Measurements from ENCODE around the gene PI4K2A. TPM values are rescaled to one million over a fixed set of nuclear protein-coding genes. Genes with fewer than 3 reads are reported as not detected.

The PI4K2A gene
- polyA plus RNA-seq, 1 donor (not counting 4 experiments of a cell fraction or from before 2014, with no cell fraction given): 51.3 TPM

DNA sequence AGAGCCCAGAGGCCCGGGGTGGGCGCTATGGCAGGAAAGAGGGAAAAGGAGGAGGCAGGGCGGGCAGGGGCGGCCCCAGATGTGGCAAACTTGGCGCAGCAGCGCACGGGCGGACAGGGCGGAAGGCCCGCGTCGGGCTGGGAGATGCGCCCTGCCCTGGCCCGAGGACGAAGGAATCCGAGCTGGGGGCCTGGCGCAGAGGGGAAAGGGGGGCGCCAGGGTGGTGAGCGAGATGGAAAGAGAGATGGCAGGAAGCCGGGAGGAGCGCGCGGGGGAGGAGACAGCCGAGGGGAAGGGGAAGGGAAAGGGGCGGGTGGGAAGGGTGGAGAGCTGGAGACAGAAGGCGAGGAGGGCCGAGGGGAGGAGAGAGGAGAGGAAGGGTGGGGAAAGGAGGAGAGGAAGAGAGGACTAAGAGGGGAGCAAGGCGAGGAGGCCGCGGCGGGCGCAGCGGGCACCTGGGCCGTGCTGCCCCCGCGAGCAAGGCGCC lies 72.9 kb downstream of the PI4K2A start, which contains the start of gene MARVELD1:
Gene MARVELD1, plus strand, starts transcription at position 392 of the 487 bp plus-strand sequence. CDS start 147 bp downstream, outside the sequence.
- no peak for TF ChIP-seq EZH2 (IDR thresholded peaks at IDR 0.05; ENCODE audit: low read length)
- dilution Hi-C loops (cut with MboI; ENCODE audit: extremely low pct_ligation_motif_present, low sequenced_read_pairs): no loop called here
- H3K36me3 ChIP-seq (ENCODE audit: control insufficient read depth in 2 of 2, extremely low read depth in 1 of 2, insufficient read depth in 2 of 2, low read length in 2 of 2): peaks cover 6 to 22% of the 10 kb centered on the region in 2 experiments
- peak within 1 kb of the TSS; percentile 94 for H3K9ac ChIP-seq (ENCODE audit: control insufficient read depth, extremely low read depth, insufficient read depth, low read length)
- H3K79me2 ChIP-seq (ENCODE audit: control insufficient read depth, insufficient read depth, low read length): peaks cover 34% of the 10 kb centered on the region
- H3K4me3 ChIP-seq (ENCODE audit: control insufficient read depth in 2 of 3, extremely low read depth in 1 of 3, insufficient read depth in 2 of 3, low read depth in 1 of 3, low read length in 3 of 3): peak within 1 kb of the TSS; percentile 70 to 74 (median 73)
- no peaks in the 10 kb centered on the region for H4K20me1 ChIP-seq (ENCODE audit: control insufficient read depth, extremely low read depth, insufficient read depth, low read length)
- no peak for DNase-seq (ENCODE audit: low read depth, low spot score)
- H2AFZ ChIP-seq (ENCODE audit: control insufficient read depth, low read length): peak within 1 kb of the TSS; percentile 48
- peaks cover 46% of the 10 kb centered on the region for H3K4me1 ChIP-seq (ENCODE audit: control insufficient read depth, extremely low read depth, insufficient read depth, low read length)
- no peak for FAIRE-seq
- H3K4me2 ChIP-seq (ENCODE audit: control insufficient read depth, extremely low read depth, insufficient read depth, low read depth, low read length): peak within 1 kb of the TSS; percentile 73
- H3K27me3 ChIP-seq (ENCODE audit: control insufficient read depth, extremely low read depth, insufficient read depth, low read length): no peaks in the 10 kb centered on the region
- H3K9me1 ChIP-seq (ENCODE audit: control insufficient read depth, extremely low read depth, insufficient read depth, low read length): no peaks in the 10 kb centered on the region
- peak within 1 kb of the TSS; percentile 93 for H3K27ac ChIP-seq (ENCODE audit: control insufficient read depth, insufficient read depth, low read length)
- H3K9me3 ChIP-seq (ENCODE audit: control insufficient read depth, low read depth, low read length): no peaks in the 10 kb centered on the region

DNA sequence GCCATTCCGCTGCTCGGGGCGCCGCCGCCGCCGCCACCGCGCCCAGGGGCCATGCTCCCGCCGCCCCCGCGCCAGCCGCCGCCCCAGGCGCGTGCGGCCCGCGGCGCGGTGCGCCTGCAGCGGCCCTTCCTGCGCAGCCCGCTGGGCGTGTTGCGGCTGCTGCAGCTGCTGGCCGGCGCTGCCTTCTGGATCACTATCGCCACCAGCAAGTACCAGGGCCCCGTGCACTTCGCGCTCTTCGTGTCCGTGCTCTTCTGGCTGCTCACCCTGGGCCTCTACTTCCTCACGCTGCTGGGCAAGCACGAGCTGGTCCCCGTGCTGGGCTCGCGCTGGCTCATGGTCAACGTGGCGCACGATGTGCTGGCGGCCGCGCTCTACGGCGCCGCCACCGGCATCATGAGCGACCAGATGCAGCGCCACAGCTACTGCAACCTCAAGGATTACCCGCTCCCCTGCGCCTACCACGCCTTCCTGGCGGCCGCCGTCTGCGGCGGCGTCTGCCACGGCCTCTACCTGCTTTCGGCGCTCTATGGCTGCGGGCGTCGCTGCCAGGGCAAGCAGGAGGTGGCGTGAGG lies 73.4 kb downstream of the PI4K2A start:
- Histone ChIP-seq H3K36me3 (ENCODE audit: control insufficient read depth in 2 of 2, extremely low read depth in 1 of 2, insufficient read depth in 2 of 2, low read length in 2 of 2) (peaks cover 6 to 22% of the 10 kb centered on the region in 2 experiments), H3K4me3 (ENCODE audit: control insufficient read depth in 2 of 3, extremely low read depth in 1 of 3, insufficient read depth in 2 of 3, low read depth in 1 of 3, low read length in 3 of 3) (peak overlapping the region; percentile 67 to 74 (median 73)), H3K27me3 (ENCODE audit: control insufficient read depth, extremely low read depth, insufficient read depth, low read length) (no peaks in the 10 kb centered on the region), H3K79me2 (ENCODE audit: control insufficient read depth, insufficient read depth, low read length) (peaks cover 34% of the 10 kb centered on the region), H2AFZ (ENCODE audit: control insufficient read depth, low read length) (peak overlapping the region; percentile 6), H3K9me3 (ENCODE audit: control insufficient read depth, low read depth, low read length) (no peaks in the 10 kb centered on the region), H3K4me2 (ENCODE audit: control insufficient read depth, extremely low read depth, insufficient read depth, low read depth, low read length) (peak overlapping the region; percentile 73), H3K9ac (ENCODE audit: control insufficient read depth, extremely low read depth, insufficient read depth, low read length) (peak overlapping the region; percentile 94), H4K20me1 (ENCODE audit: control insufficient read depth, extremely low read depth, insufficient read depth, low read length) (no peaks in the 10 kb centered on the region), H3K9me1 (ENCODE audit: control insufficient read depth, extremely low read depth, insufficient read depth, low read length) (no peaks in the 10 kb centered on the region), H3K27ac (ENCODE audit: control insufficient read depth, insufficient read depth, low read length) (peak overlapping the region; percentile 93), H3K4me1 (ENCODE audit: control insufficient read depth, extremely low read depth, insufficient read depth, low read length) (peaks cover 50% of the 10 kb centered on the region)
- TF ChIP-seq, protein P1, sequence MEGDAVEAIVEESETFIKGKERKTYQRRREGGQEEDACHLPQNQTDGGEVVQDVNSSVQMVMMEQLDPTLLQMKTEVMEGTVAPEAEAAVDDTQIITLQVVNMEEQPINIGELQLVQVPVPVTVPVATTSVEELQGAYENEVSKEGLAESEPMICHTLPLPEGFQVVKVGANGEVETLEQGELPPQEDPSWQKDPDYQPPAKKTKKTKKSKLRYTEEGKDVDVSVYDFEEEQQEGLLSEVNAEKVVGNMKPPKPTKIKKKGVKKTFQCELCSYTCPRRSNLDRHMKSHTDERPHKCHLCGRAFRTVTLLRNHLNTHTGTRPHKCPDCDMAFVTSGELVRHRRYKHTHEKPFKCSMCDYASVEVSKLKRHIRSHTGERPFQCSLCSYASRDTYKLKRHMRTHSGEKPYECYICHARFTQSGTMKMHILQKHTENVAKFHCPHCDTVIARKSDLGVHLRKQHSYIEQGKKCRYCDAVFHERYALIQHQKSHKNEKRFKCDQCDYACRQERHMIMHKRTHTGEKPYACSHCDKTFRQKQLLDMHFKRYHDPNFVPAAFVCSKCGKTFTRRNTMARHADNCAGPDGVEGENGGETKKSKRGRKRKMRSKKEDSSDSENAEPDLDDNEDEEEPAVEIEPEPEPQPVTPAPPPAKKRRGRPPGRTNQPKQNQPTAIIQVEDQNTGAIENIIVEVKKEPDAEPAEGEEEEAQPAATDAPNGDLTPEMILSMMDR (optimal IDR thresholded peaks at IDR 0.05 in 1 of 3, IDR thresholded peaks at IDR 0.05 in 1 of 3, conservative IDR thresholded peaks at IDR 0.05 in 1 of 3; ENCODE audit: extremely low read depth in 1 of 3, insufficient read depth in 2 of 3, low read length in 3 of 3): peak; percentile 12 to 49 (median 33)
- TF ChIP-seq EZH2 (IDR thresholded peaks at IDR 0.05; ENCODE audit: low read length): no peak
- DNase-seq (ENCODE audit: low read depth, low spot score) (no peak), FAIRE-seq (no peak)
- dilution Hi-C loops (cut with MboI; ENCODE audit: extremely low pct_ligation_motif_present, low sequenced_read_pairs): no loop called here

Measured in keratinocyte (primary cell).